Forelimb muscle (tissue), 1 donor: Measurements from ENCODE around the gene RRP15. TPM values are rescaled to one million over a fixed set of nuclear protein-coding genes. Genes with fewer than 3 reads are reported as not detected.

Source experiments
- DNase-seq: peaks from one replicate; pipeline ENCODE4 v3.0.0-alpha.2; 2013; ENCODE audit warnings: low read depth
- polyA plus RNA-seq: library from polyadenylated mRNA; unstranded; fragments of 120-200 nt; gene quantifications from one replicate; pipeline ENCODE4 v1.2.1, GENCODE V29; 2013; ENCODE audit not compliant: insufficient read length

RRP15 gene
- polyA plus RNA-seq = 18.0 TPM

DNA sequence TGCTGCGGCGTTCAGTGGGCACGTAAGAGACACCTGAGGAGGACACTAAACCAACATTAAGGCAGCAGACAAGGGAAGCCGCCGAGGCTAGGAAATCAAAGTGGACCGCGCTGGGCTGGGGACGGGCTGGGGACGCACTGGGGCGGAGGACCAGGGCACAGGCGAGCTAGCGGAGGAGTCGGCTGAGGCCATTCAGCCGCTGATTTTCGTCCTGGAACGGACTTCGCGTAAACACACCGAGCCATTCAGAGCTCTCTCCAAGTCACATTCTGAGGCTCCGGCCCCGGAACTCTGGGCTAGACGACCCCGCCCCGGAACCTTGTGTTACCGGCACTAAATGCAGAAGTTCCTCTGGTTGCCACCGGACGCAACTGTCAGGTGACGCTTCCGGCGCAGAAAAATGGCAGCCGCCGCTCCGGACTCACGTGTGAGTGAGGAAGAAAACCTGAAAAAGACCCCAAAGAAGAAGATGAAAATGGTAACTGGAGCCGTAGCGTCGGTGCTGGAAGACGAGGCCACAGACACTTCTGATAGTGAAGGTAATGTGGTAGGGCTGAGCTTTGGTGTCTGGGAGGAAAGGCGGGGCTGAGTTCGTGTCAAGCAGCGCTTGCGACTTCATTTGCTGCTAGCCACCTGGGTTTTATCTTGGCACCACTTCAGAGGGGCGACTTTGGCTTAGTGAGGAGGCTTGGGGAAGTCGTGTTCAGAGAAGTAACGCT, at the start of gene RRP15:
RRP15 (plus strand) TSS at position 377 of the 719 bp plus-strand sequence; CDS start at position 401, 24 bp downstream.
- DNase-seq = peak; percentile 74

GRCh38 chr1:218242171-218242570, 42.9 kb upstream of the RRP15 start:
- DNase-seq = no peak

DNA sequence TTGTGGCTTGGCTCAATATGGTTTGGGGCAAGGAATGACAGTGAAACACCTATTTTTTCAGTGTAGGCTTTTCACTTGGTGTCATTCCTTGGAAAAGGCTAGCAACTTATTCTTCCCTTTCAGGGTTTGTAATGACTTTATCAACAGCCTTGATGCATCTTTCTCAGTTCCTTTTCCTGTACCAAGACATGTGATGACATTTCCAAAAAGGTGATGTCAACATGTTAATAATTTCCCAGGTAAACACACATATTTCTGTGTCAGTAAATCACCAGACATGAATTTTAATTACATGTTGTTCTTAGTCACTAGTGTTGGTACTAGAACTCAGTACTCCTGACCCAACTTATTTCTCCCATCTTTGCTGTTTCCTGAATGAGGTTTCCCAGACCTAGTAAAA, 37.8 kb upstream of the RRP15 start:
- DNase-seq = no peak

DNA sequence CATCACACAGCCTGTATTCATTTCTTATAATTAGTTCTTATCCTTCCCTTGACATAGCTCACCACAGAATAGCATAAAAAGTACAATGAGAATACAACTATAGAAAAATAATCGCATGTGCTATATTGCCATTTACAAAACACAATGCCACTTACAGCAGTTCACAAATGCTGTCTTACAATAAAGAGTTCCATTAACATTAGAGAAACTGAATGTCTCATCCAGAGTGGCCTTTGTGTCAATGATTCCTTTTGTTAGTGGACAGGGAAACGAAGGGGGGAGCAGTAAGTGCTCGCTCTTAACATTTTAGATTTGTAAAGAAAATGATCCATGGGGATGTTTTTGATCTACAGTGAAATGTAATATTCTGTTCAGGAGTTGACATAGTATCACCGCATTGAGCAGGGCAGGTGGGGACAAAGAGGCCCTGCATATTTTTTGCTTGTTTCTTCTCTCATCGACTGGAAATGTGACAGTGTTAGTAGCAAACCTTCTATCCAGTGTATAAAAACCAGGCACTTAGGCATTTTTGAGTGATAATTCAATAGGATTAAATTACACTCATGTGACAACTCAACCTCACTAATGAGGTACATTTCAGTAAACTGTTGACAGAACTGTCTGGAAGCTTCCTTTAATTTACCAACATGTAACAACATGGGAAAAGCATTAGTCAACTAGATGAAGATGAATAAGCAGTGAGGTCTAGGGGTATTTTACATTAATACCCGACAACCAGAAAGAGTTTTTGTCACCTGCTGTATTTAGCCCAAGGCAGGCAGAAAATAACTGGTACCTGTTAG, 35.6 kb upstream of the RRP15 start:
- no peak for DNase-seq

DNA sequence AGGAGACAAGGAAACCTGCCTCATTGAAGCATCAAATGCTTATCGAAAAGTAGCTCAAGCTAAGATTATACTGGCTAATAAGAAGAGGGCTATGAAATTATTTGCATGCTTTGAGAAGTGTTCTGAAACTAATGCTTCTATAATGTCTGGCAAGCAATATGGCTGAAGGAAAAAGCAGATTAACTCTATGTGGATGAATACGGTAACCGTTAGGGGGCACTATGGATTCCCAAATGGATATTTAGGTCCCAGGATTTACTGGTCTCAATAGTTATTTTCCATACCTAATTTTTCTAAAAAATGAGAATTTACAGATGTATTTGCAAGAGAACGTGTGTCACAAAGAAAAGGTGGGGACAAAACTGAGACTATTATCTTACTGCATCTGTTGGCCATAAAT, 34.6 kb upstream of the RRP15 start:
- DNase-seq = no peak

GRCh38 chr1:218254296-218254946, 30.7 kb upstream of the RRP15 start:
- no peak for DNase-seq

GRCh38 chr1:218255090-218255489, 30.0 kb upstream of the RRP15 start:
- no peak for DNase-seq

DNA sequence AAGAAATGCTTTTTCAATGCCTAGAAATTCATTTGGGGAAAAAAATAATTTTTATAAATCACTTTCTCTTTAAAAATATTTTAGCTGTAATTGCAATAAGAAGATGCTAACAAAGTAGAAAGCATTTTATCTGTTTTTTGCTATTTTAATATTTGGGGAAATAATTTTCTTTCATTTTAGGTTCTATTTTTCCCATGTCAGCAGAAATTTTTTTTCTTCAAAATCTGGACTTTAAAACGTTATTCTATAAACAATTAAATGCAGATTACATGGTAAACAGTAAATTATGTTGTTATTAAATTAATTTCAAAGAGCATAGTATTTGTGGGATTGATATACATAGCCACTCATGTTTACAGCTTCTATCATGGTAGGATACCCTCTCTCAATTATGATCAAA, 27.7 kb upstream of the RRP15 start:
- no peak for DNase-seq

DNA sequence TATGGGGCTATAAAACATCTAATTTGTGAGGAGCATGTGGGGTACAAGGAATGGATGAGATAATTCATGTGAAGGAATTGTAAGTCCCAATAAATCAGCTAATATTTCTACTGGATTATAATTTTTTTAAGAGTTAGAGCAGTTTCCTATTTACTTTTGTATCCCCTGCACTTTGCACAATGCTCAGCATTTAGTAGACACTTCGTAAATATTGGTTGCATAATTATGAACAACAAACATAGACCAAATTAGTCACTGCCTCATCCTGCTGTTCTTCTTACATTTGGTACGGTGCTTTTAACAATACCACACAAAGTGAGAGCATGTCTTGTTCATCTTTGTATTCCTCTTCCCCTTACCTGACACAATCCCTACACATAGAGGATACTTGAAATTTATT, 27.1 kb upstream of the RRP15 start:
- no peak for DNase-seq

- DNase-seq = no peak
Measured at GRCh38 chr1:218259339-218259738, 25.8 kb upstream of the RRP15 start.

- DNase-seq = no peak
Measured at GRCh38 chr1:218259800-218260199, 25.3 kb upstream of the RRP15 start.

- DNase-seq = no peak
Measured at GRCh38 chr1:218262259-218262658, 22.8 kb upstream of the RRP15 start.

- DNase-seq = no peak
Measured at GRCh38 chr1:218266356-218266755, 18.7 kb upstream of the RRP15 start.

DNA sequence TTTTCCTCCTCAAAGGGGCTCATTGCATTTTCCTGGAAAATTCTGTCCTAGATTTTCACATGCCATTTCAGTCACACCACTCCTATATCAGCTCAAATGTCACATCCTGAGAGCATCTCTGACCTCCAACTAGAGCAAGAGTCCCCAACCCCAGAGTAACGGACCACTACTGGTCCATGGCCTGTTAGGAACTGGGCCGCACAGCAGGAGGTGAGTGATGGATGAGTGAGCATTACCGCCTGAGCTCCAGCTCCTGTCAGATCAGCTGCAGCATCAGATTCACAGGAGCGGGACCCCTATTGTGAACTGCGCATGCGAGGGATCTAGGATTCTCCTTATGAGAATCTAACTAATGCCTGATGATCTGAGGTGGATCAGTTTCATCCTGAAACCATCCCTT, 12.7 kb upstream of the RRP15 start:
- DNase-seq = no peak

DNA sequence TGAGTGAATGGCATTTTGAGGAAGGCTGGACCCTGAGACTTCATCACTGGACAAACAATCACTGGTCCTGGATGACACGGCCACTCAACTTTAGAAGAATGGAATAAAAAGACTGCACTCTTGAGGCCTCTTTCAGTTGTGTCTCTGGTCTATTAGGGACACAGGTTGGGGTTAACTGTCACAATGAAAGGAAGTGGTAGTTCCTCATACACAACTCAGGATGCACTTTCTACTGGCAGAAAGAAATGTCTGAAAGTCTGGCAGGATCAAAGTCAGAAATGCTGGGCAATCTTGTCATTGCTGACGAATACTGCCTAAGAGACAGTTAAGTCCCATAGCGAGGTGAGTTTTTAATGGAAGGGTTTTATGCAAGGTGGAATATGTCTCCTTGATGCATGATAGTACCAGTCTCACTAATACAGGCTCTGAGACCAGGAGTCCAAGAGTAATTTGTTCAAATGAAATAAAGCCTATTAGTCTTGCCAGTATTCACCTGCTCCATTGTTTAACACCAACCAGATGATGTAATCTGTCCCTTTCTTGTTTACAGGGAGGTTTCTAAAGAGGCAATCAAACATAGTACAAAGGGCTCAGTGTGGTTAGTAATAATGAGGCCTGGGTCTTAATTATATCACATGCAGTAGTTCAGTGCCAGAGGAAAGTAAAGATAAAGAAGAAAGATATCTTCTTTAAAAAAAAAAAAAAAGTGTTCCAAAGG, 11.2 kb upstream of the RRP15 start:
- DNase-seq = no peak

GRCh38 chr1:218274511-218274910, 10.6 kb upstream of the RRP15 start:
- no peak for DNase-seq

DNA sequence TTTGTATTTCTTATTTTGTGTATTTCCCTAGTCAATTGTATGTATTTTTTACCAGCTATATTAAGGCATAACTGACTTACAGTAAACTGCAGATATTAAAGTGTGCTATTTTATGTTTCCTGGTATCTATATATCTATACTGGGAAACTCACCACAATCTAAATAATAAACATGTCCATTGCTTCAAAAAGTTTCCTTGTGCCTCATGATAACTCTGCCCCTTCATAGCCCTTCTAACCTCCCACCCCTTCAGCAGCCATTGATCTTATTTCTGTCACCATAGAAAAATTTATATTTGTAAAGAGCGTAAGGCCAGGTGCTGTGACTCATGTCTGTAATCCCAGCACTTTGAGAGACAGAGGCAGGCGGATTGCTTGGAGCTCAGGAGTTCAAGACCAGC, 9.3 kb upstream of the RRP15 start:
- DNase-seq = no peak

DNA sequence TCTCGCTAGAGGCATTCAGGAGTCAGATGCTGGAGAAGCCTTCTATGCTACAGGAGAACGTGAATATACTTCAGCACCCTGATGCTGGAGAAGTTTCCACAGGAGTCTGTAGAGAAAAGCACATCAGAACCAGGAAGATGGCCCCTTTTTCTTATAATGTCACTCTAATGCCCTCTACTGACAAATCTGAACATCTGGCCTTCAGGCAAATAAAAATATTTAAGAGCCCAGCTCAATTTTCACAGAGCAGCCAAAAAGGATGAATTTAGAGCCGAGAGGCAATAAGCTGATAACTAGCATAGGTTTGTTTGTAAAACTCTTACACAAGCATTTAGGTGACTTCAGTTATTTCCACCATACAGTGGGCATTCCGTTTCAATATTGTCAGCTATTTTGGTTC, 3.8 kb upstream of the RRP15 start:
- no peak for DNase-seq

DNA sequence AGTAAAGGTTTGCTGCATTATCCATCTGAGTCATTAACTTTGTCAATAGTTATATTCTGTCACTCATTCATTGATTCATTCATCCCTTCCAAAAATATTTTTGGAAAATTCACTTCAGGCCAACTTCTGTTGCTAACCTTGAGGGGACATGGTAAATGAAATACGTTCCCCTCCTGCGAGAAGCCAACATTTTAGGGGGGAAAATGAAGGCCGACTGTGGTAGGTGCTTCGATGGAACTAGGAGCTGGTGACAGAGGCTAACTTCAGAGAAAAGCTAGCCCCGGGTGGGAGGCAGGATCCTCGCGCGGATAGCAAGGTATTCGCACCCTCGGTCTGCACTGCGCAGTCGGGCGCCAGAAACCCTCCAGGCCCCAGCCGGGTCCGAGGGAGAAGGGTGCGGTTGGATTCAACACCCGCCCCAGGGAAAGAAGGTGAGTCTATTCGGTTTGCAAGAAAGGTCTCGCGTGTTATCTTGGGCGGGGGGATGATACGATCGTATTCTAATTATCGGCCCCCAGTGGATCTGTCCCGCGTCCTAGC, 646 bp upstream of the RRP15 start:
- DNase-seq = no peak

DNA sequence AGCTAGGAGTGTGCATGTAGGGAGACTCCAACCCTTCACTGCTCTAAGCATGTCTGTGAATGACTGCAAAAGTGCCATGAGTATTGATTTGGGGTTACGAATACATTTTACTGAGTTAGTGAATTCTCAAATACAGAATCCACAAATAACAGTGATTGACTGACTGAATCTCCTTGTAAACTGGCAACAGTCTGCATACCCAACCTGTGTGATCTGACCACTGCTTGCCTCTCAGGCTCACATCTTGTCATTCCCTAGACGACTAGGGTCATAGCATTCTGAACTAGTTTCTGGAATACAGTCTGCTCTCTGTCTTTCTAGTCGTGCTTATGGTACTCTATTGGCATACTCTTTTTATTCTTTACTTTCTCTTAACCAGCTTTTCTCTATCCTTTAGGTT, 7.4 kb downstream of the RRP15 start:
- DNase-seq = no peak

DNA sequence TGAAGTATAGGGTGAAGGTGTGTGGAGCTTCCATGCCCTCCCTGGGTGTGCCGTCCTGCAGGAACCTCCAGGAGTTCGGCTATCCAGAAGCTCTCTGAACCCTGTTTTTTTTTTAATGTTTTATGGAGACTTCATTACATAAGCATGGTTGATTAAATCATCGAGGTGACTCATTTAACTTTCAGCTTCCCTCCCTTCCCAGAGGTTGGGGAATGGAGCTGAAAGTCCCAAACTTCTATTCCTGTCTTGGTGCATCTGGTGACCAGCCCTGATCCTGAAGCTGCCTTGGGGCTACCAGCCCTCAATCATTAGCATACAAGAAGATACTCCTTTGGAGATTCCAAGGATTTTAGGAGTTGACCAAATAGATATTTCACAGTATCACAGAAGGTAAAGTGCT, 9.5 kb downstream of the RRP15 start:
- DNase-seq = no peak

GRCh38 chr1:218296162-218296561, 11.1 kb downstream of the RRP15 start:
- DNase-seq = no peak
